H1 (cell line): ENCODE measurements around the gene ADCY3. TPM values are rescaled to one million over a fixed set of nuclear protein-coding genes. Genes with fewer than 3 reads are reported as not detected.

ENCODE experiments used
- BACH1 ChIP-seq: IDR thresholded peaks from 2 replicates; pipeline ENCODE4 v1.6.1; 2012; ENCODE audit warnings: low read length, improper control_type of control experiment
- CEBPB ChIP-seq: IDR thresholded peaks from 2 replicates; pipeline ENCODE4 v1.6.1; 2012; ENCODE audit warnings: low read depth, low read length
- EZH2 ChIP-seq: fragments of 200-600 bp; sonication (generic); IDR thresholded peaks from 2 replicates; pipeline ENCODE4 v1.7.1; 2012; ENCODE audit warnings: low read depth, mild to moderate bottlenecking, moderate library complexity, low read length, inconsistent platforms; ENCODE audit not compliant: severe bottlenecking
- FOSL1 ChIP-seq: IDR thresholded peaks from 2 replicates; pipeline ENCODE4 v1.6.1; 2011; ENCODE audit warnings: mild to moderate bottlenecking, low read depth, low read length, moderate library complexity; ENCODE audit not compliant: insufficient read depth
- HDAC2 ChIP-seq, 2 experiments: fragments of 300-600 bp in 1 of 2; sonication (generic) in 1 of 2; IDR thresholded peaks; 2 replicates each; pipeline ENCODE4 v1.6.1; 2011 to 2012; ENCODE audit warnings: low read depth in 2 of 2, low read length in 2 of 2, mild to moderate bottlenecking in 2 of 2, moderate library complexity in 2 of 2, borderline replicate concordance in 1 of 2, inconsistent platforms in 1 of 2
- JUND ChIP-seq: IDR thresholded peaks from 2 replicates; pipeline ENCODE4 v1.6.1; 2011; ENCODE audit warnings: mild to moderate bottlenecking, improper control_type of control experiment, low read length
- KDM1A ChIP-seq: fragments of 200-600, 300-600 bp; sonication (generic); IDR thresholded peaks from 2 replicates; pipeline ENCODE4 v1.7.1; 2016; ENCODE audit warnings: mild to moderate bottlenecking, low read length, borderline replicate concordance
- KDM5A ChIP-seq: fragments of 200-600 bp; IDR thresholded peaks from 2 replicates; pipeline ENCODE4 v1.7.1; 2012; ENCODE audit warnings: mild to moderate bottlenecking, low read length, inconsistent platforms, mixed read lengths
- NANOG ChIP-seq: IDR thresholded peaks from 2 replicates; pipeline ENCODE4 v1.6.1; 2011; ENCODE audit warnings: low read length, low read depth, mild to moderate bottlenecking, inconsistent platforms; ENCODE audit not compliant: insufficient read depth, poor library complexity, severe bottlenecking
- POLR2A ChIP-seq, 2 experiments: IDR thresholded peaks; 1 replicate in 1 of 2; 2 replicates in 1 of 2; pipeline ENCODE4 v1.6.1; 2011; ENCODE audit warnings: low read depth in 2 of 2, low read length in 2 of 2, mild to moderate bottlenecking in 2 of 2; ENCODE audit errors: control extremely low read depth in 1 of 2
- RAD21 ChIP-seq, 2 experiments: IDR thresholded peaks in 1 of 2; conservative IDR thresholded peaks in 1 of 2; 2 replicates each; pipeline ENCODE4 v1.6.1; 2011; ENCODE audit warnings: low read depth in 2 of 2, low read length in 2 of 2, improper control_type of control experiment in 1 of 2, inconsistent platforms in 1 of 2, mild to moderate bottlenecking in 1 of 2, moderate library complexity in 1 of 2
- RBBP5 ChIP-seq: IDR thresholded peaks from 2 replicates; pipeline ENCODE4 v1.7.1; 2012; ENCODE audit warnings: low read depth, mild to moderate bottlenecking, inconsistent platforms, low read length, moderate library complexity, borderline replicate concordance
- RXRA ChIP-seq: IDR thresholded peaks from 2 replicates; pipeline ENCODE4 v1.6.1; 2011; ENCODE audit warnings: low read depth, mild to moderate bottlenecking, low read length, moderate library complexity; ENCODE audit not compliant: insufficient read depth
- SIN3A ChIP-seq, 2 experiments: IDR thresholded peaks in 1 of 2; conservative IDR thresholded peaks in 1 of 2; 2 replicates each; pipeline ENCODE4 v1.6.1; 2011 to 2012; ENCODE audit warnings: low read length in 2 of 2, improper control_type of control experiment in 1 of 2, low read depth in 1 of 2, mild to moderate bottlenecking in 1 of 2
- SP1 ChIP-seq: IDR thresholded peaks from 2 replicates; pipeline ENCODE4 v1.6.1; 2011; ENCODE audit warnings: low read depth, low read length
- SRF ChIP-seq: IDR thresholded peaks from 2 replicates; pipeline ENCODE4 v1.6.1; 2011; ENCODE audit warnings: mild to moderate bottlenecking, low read depth, low read length, moderate library complexity
- TAF7 ChIP-seq: optimal IDR thresholded peaks from 2 replicates; pipeline ENCODE3; 2011; ENCODE audit warnings: low read depth, mild to moderate bottlenecking, inconsistent platforms, low read length, moderate library complexity, borderline replicate concordance
- TEAD4 ChIP-seq: IDR thresholded peaks from 2 replicates; pipeline ENCODE4 v1.6.1; 2012; ENCODE audit warnings: low read depth, low read length, inconsistent platforms, mixed read lengths
- polyA plus RNA-seq, 7 experiments: library from polyadenylated mRNA; depleted of rRNA in 3 of 7; stranded (reverse) in 5 of 7; unstranded in 2 of 7; fragments of >200 nt in 5 of 7; fragments of 200-250 nt in 2 of 7; gene quantifications; 1 replicate in 5 of 7; 2 replicates in 1 of 7; 4 replicates in 1 of 7; pipeline versions ENCODE4 v1.2.1 to v1.2.3, GENCODE V29; 2011 to 2013; ENCODE audit warnings: missing spikeins in 2 of 7, mixed read lengths in 2 of 7
- total RNA-seq: library from RNA; stranded (reverse); fragmentation: NEBNext Ultra II Directional; extraction: Animal tissue kit (Norgen Biotek cat#: 25700); gene quantifications from 2 replicates; pipeline ENCODE4 v1.2.1, GENCODE V29; 2021
- TF ChIP-seq, protein P1 (sequence below): IDR thresholded peaks from 2 replicates; pipeline ENCODE4 v1.6.1; 2012; ENCODE audit warnings: low read length, inconsistent platforms
- TF ChIP-seq, protein P2 (sequence below): IDR thresholded peaks from 2 replicates; pipeline ENCODE4 v1.6.1; 2012; ENCODE audit warnings: inconsistent platforms
- TF ChIP-seq, protein P3 (sequence below): IDR thresholded peaks from 2 replicates; pipeline ENCODE4 v1.6.1; 2011; ENCODE audit warnings: low read length, improper control_type of control experiment

ADCY3 gene
- total and polyA plus RNA-seq, 2 of the 8 experiments (the other 6 are each of a cell fraction or from before 2014, with no cell fraction given) = 45.1 to 52.9 TPM

DNA sequence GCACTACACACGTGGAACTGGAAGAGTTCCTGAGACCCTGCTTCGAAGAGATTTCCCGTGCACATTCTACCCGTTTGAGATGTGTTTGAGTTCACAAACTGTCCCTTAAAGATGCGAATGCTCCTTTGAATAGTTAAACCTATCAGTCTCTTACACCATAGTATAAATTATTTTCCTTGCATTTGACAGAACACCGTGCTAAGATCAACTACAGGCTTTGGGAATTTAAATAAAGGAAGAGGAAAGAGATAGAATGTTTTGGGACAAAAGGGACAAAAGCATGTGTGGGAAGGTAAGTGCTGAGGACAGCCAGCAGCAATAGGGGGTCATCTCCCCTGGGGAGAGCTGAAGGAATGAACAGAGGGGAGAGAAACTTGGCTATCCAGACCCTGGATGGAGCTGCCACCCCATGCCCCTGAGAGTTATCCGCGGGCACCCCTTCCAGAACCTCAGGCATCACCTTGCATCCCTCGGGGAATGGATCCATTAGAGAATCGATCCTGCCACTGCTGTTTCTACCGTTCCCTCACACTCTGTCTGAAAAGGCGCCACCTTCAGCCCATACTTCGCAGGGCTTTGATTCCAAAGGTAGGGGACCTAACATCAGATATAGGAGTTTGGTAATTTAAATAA is 888 bp upstream of the ADCY3 start (continued):
- no peak for TF ChIP-seq CEBPB
- TF ChIP-seq HDAC2 (IDR thresholded peaks at IDR 0.05; ENCODE audit: borderline replicate concordance in 1 of 2, low read depth in 2 of 2, low read length in 2 of 2) = peak in 1 of 2 experiments; percentile 76; a peak in 1 of 4 replicates
- no peak for TF ChIP-seq RXRA
- TF ChIP-seq, protein P1, sequence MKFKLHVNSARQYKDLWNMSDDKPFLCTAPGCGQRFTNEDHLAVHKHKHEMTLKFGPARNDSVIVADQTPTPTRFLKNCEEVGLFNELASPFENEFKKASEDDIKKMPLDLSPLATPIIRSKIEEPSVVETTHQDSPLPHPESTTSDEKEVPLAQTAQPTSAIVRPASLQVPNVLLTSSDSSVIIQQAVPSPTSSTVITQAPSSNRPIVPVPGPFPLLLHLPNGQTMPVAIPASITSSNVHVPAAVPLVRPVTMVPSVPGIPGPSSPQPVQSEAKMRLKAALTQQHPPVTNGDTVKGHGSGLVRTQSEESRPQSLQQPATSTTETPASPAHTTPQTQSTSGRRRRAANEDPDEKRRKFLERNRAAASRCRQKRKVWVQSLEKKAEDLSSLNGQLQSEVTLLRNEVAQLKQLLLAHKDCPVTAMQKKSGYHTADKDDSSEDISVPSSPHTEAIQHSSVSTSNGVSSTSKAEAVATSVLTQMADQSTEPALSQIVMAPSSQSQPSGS = no peak
- TF ChIP-seq POLR2A (IDR thresholded peaks at IDR 0.05; ENCODE audit: control extremely low read depth in 1 of 2, low read depth in 2 of 2, low read length in 2 of 2) = no peak
- no peak for TF ChIP-seq FOSL1
- TF ChIP-seq TAF7 = no peak
- TF ChIP-seq SRF = no peak
- TF ChIP-seq NANOG = no peak
- no peak for TF ChIP-seq BACH1
- TF ChIP-seq, protein P2, sequence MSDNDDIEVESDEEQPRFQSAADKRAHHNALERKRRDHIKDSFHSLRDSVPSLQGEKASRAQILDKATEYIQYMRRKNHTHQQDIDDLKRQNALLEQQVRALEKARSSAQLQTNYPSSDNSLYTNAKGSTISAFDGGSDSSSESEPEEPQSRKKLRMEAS = peak; percentile 25
- no peak for TF ChIP-seq SP1
- no peak for TF ChIP-seq TEAD4
- no peak for TF ChIP-seq KDM5A
- TF ChIP-seq EZH2 = no peak
- TF ChIP-seq RAD21 (IDR thresholded peaks at IDR 0.05 in 1 of 2, conservative IDR thresholded peaks at IDR 0.05 in 1 of 2; ENCODE audit: low read depth in 2 of 2, low read length in 2 of 2) = peak; percentile 17 to 46; a peak in 3 of 4 replicates
- TF ChIP-seq, protein P3, sequence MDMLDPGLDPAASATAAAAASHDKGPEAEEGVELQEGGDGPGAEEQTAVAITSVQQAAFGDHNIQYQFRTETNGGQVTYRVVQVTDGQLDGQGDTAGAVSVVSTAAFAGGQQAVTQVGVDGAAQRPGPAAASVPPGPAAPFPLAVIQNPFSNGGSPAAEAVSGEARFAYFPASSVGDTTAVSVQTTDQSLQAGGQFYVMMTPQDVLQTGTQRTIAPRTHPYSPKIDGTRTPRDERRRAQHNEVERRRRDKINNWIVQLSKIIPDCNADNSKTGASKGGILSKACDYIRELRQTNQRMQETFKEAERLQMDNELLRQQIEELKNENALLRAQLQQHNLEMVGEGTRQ = no peak
- TF ChIP-seq SIN3A (conservative IDR thresholded peaks at IDR 0.05 in 1 of 2, IDR thresholded peaks at IDR 0.05 in 1 of 2; ENCODE audit: low read depth in 1 of 2, low read length in 2 of 2) = no peak; a peak in 1 of 4 replicates
- TF ChIP-seq KDM1A = peak; percentile 90
- TF ChIP-seq RBBP5 = no peak
- no peak for TF ChIP-seq JUND
